HG03060 (cell line): Measurements from ENCODE around the gene EIF4G1.

Source experiments
- ATAC-seq: cut with Tn5 transposase; IDR thresholded peaks from one replicate; pipeline ENCODE4 v1.9.1; 2021; ENCODE audit warnings: low read depth, moderate number of reproducible peaks; ENCODE audit not compliant: unreplicated experiment

Gene EIF4G1

DNA sequence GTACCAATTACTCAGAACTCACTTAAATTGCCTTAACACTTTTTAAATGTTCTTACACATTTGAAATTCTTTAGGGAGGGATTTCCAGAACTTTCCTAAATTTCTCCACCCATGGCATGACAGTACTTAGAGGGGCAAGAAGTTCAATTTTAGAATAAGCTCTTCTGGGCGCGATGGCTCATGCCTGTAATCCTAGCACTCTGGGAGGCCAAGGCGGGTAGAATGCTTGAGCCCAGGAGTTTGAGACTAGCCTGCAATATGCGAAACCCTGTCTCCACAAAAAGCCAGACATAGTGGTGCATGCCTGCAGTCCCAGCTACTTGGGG, 33.6 kb downstream of the EIF4G1 start:
- no peak for ATAC-seq

GRCh38 chr3:184349563-184350470, 35.4 kb downstream of the EIF4G1 start:
- no peak for ATAC-seq

- no peak for ATAC-seq
These were observed 36.2 kb downstream of the EIF4G1 start for GRCh38 chr3:184350618-184351017.

DNA sequence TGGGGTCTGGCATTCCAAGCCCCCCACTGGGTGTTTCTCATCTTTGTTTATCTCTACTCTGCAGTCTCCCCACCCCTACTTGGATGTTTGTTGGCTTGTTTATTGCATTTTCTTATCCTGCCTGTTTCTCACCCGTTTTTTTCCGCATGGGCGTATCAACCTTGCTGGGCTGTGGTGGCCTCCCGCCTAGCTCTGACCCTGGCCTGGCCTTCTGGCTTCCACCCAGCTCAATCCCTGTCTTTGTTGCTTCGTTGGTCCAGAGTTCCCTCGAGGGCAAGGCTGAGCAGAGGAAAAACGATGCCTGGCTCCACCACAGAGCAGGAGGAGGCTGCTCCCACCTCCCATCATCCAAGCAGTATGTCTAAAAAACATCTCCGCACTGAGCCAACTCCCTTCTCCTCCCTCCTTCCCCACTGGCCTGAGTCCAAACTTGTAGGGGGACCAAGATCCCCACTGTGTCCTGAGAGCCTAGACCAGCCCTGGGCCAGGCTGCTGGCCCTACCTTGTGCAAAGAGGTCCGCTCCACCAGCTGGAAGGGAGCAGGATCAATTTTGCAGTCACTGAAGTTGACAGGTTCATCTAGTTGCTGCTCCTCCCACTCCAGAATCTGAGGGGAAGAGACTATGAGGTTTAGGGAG, 37.2 kb downstream of the EIF4G1 start:
- no peak for ATAC-seq

- ATAC-seq, result no peak
These were observed 37.9 kb downstream of the EIF4G1 start for GRCh38 chr3:184352149-184352785.

DNA sequence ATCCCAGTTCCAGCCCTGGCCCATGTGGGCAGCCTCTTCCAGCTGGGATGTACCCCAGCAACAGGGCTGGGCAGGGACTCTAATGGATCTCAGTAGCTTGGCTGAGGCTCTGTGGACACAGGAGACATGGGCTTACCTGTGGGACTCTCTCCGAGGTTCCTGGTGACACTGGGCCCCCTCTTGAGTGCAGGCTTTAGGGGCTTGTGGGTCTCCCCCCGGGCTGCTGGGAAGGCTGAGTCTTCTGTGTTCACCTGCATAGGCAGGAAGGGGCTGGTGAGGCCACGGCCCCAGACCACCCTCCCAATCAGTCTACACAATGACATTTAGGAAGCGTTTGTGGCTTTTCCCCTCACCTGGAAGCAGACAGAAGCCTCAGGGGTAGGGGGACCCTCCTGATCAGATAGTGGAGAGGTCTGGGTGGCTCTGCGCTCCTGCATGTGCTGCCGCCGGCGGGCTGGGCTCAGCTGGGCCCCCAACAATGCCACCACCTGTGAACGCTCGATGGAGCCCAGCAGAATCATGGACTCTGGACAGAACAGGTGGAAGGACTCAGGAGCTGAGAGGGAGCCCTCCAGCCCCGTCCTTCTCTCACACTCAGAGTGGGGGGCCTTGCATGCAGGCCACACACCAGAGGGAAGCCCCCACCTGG, 38.6 kb downstream of the EIF4G1 start:
- ATAC-seq, result no peak

DNA sequence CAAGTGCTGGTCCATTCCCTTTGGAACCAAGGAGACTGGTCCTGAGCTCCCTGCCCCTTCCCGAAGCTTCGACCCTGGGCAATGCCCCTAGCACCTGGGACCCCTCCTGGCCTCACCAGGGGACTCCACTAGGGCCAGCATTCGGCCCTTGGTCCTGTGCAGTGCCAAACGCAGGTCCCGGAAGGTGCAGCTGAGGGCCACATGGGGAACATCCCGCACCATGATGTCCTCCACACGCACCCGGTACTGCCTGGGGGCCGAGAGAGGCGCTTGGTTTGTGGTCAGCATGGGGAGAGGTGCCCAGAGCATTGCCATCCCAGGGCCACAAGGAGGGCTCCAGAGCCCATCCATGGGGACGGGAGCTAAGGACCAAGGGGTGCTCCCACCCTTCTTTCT, 39.1 kb downstream of the EIF4G1 start:
- no peak for ATAC-seq

- ATAC-seq, result no peak
These were observed 39.8 kb downstream of the EIF4G1 start for GRCh38 chr3:184354121-184354728.

DNA sequence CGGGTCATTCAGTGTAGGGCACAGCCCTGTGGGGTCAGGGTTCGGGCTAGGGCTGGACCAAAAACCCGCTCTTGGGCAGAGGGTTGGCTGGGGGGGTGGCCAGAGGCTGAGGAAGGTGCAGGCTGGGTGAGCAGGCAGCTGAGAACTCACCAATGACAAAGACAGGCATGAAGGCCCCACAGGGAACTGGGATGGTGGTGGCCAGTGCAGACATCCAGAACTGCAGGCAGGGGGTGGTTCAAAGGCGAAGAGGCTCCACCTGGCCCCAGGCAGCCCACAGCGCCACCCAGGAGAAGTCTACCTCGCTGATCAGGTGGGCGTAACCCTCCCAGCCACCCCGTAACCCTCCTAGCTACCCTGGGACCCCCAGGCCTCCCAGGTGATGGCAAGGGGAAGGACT, 40.3 kb downstream of the EIF4G1 start:
- ATAC-seq, result no peak

DNA sequence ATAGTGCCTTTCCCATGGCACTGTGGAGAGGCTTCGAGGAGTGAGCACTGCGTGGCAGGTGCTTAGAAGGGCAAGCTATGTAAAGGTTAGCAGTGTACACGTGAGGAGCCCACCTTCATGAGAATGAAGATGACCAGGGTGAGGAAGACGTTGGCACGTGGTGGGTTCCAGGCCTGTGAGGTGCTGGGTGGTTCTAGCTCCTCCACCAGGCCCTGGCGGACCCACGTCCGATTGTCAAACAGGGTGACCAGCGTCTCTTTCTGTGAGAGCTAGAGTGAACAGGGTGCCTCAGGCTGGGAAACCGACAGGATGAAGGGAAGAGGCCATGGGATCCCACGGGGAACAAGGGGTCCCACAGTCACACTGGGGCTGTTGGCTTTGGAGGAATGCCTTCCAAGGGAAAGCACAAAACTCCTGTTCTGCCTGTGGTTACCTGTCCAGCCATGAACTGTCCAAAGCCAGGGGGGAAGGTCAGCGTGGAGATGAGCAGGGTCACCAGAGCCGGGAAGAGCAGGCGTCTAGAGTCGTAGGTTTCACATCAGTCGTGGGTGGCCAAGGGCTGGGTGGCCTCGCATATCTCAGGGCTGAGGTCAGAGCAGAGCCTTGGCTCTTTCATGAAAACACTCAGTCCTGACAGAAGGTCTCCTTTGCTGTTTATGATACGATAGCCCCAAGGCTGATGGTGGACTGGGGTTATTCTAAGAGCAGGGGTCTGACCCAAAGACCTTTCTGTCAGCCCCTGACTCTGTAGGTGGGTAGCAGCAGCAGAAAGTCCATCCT, 41.0 kb downstream of the EIF4G1 start:
- no peak for ATAC-seq

DNA sequence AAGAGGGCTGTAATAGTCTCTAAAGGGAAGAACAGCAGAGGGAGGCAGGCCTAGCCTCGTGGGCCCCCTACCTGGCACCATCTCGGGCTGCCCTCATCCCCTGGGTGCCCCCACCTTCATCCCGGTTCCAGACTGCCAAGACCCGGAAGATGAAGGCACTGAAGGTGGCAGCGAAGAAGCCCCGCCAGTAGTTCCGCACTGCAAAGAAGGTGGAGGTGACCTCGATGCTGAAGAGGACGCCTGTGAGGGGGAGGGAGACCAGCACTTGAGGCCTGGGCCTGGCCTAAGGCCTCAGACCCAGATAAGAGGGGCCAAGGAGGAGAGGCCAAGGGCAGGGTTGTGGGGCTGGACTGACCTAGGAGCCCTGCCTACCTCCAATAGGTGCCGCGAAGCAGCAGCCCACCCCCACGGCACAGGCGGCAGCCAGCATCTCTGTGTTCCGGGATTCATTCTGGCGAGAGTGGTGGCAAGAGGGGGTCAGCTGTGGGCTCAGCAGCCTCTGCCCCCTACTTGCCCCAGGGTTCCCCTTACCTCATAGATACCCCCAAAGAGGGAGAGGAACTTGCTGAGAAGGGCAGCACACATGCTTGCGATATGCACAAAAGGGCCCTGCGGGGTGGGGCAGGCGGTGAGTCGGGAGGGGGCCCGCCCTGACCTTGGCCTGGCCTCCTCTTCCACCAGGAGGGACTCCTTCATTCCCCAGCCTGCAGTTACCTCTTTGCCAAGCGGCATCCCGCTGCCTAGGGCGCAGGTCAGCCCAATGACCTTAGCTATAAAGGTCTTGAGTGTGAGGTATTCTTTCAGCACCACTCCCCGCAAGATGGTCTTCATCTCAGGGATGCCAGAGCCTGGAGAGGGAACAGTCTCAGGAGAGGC, 43.1 kb downstream of the EIF4G1 start:
- ATAC-seq, result no peak

DNA sequence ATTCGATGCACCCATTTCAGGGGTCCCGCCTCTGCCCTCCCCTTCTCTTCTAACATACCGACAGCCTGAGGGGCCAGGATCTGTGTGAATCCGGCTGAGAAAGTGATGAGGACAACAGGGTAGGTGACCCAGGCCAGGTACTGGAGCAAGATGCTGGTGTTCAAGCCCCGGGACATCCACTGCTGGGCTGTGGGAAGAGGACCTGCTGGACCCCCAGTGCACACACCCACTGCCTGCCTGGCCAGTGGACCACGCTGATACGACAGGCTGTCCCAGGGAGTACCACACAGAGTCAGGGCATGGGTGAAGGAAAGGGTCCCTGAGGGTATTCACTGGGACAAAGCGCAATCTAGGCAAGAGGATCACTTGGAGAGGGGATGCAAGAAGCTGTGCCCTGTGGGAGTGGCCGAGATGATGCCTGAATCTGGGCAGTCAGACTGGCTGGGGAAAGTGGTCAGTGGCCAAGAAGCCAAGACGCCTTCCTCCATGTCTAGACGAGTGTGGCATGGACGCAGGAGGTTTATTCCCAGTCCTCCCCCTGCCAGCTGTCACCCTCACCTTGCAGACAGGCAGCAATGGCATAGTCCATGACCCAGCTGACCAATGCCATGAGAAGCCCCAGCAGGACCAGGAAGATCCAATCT, 43.8 kb downstream of the EIF4G1 start:
- ATAC-seq, result no peak

DNA sequence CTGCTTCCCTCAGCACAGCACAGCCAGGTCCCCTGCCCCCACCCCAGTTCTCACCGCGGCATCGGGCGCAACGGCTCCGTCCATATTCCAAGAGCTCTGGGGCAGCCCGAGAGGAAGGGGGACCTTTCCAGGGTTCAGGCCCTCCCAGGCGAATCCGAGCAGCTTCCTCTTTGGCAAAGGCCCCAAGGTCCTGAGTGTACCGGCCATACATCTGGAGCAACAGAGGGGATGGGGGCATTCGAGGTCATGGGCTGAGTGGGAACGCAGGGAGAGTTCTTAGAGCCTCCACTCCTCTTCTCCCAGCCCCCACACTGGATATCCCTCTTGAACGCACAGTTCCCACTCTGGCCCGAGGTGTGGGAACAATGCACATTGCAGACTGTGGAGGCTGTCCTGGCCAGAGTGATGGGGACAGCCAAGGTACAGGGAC, 44.5 kb downstream of the EIF4G1 start:
- ATAC-seq, result no peak

GRCh38 chr3:184359610-184360009, 45.2 kb downstream of the EIF4G1 start:
- no peak for ATAC-seq

DNA sequence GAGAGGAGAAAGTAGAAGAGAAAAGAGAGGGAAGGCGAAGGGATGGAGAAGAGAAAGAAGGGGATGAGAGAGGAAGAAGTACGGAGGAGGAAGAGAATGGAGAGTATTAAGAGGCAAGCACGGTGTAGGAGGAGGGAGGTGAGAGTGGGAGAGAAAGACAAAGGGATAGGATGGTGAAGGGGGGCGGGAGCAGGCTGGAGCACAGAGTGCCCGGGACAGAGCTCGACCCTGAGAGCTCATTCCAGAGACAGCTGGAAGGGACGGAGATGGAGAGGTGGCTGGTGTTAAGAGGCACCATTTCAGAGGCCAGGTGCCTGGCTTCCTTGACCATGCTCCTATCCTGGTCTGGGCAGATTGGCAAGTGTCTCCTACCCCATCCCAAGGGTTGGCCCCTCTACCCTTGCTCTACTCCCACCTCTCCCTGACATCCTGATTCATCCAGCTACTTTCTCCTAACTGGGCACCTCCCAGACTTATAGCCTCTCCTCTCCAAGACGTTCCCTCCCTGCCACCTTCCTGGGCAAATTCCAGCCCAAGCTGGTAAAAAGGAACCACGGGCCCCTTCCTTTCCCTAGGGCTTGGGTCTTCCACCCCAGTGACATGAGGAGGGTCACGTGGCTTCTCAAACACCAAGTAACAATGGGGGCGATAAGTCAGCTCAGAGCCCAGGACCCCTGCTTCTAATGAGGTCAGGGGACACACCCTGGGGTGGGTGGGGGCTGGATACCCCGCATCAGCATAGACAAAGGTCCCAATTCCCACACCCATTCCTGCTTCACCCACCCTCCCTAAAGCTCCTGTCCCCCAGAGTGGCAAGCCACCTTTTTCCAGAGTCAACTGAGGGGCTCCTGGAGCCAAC, 45.9 kb downstream of the EIF4G1 start:
- ATAC-seq, result no peak

GRCh38 chr3:184360929-184361531, 46.6 kb downstream of the EIF4G1 start:
- ATAC-seq, result no peak

GRCh38 chr3:184361532-184361931, 47.1 kb downstream of the EIF4G1 start, which contains the start of the genes CLCN2 and POLR2H:
Gene CLCN2, minus strand, starts transcription at chr3:184361605. Its CDS starts 126 bp downstream, at chr3:184361479.
Gene POLR2H, plus strand, starts transcription at chr3:184361710. Its CDS starts 1,783 bp downstream, at chr3:184363493.
- no peak for ATAC-seq
